ENCODE data around the gene KCNJ14.

Gene KCNJ14

GRCh38 chr19:48445606-48446481 is 9.5 kb upstream of the KCNJ14 start, which contains the start of gene GRWD1:
TSS of gene GRWD1 (plus strand) at chr19:48445983. CDS start at chr19:48446006, 23 bp downstream.
- DNase-seq: peak; percentile 95

DNA sequence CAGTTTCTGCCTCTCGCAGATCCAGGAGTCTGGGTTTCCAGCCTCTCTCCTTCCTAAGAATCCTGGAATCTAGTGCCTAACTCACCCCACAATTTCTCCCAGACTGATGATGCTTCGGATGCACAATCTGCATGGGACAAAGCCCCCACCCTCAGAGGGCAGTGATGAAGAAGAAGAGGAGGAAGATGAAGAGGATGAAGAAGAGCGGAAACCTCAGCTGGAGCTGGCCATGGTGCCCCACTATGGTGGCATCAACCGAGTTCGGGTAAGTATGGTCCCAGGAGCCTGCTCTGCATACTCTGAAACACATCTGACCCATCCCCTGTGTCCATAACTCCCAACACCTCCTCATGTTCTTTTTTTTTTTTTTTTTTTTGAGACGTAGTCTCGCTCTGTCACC is 8.8 kb upstream of the KCNJ14 start:
- DNase-seq: no peak

- DNase-seq: no peak
Observed at GRCh38 chr19:48448563-48448962, 6.8 kb upstream of the KCNJ14 start.

DNA sequence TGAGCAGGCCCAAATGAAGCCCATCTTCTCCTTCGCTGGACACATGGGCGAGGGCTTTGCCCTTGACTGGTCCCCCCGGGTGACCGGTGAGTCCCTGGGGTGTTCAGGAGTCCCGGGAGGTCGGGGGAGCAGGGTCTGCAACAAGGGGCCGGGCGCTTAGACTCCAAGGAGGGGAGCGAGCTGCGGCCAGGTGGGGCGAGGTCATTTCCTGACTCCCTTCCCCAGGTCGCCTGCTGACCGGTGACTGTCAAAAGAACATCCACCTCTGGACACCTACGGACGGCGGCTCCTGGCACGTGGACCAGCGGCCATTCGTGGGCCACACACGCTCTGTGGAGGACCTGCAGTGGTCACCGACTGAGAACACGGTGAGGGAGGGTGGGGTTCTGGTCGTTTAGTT is 4.9 kb upstream of the KCNJ14 start:
- DNase-seq: no peak

DNA sequence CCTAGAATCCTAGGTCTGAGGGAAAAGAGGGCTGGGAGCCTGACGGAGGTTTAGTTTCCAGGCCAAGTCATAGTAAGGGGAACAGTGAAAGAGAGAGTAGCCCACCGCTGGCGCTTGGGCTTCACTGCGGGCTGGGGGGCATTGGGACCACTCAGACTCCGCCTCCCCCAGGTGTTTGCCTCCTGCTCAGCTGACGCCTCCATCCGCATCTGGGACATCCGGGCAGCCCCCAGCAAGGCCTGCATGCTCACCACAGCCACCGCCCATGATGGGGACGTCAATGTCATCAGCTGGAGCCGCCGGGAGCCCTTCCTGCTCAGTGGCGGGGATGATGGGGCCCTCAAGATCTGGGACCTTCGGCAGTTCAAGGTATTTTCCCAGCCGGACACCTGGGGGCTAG is 4.5 kb upstream of the KCNJ14 start:
- no peak for DNase-seq

DNA sequence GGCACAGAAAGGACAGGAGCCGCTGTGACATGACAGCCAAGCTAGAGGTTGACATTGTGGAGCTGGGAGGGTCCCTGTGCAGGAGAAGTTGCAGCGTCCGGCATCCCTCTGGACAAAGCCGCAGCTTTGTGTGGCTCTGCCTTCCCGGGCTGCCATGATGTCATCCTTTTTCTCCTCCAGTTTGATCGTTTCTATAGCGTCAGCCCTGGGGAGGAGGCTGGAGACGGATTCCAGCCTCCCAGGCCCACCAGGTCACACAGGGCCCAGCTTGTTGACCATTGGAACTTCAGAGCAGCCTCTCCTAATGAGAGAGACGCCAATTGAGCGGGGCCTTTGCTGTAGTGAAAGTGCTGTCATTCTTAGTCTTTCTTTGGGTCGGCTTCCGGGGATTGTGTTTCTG is 3.8 kb upstream of the KCNJ14 start:
- no peak for DNase-seq

GRCh38 chr19:48452289-48453190 is 2.8 kb upstream of the KCNJ14 start:
- DNase-seq: no peak

- no peak for DNase-seq
Observed at GRCh38 chr19:48454150-48454730, 1.1 kb upstream of the KCNJ14 start.

DNA sequence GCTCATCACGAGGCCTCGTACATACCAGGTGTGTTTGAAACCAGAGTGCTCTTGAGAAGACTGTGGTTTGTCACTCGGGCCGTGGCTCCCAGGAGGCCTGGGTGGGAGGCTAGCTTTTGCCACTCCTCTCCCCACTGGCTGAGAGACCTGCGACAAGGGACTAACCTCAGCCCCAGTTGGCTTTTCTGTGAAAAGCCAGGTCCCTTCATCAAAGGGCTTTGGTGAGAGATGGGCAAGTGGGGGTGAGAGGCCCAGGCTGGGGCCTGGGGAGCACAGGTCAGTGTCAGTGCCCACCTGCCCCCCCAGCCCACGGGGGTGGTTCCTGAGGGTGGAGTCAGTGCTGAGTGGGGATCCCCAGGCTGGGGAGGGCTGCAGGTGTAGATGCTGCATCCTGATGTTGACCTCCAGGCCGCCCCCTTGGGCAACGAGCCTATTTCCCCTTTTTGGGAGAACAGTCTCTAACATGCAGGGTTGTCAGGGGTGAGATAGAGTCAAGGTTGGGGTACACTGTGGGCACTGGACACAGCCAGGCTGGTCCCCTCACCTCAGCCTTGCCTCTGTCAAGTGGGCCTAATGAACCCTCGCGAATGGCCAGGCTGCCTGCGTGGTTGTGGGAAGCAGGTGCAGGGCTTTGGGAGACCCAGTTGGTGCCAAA is 661 bp downstream of the KCNJ14 start:
- DNase-seq: no peak

- no peak for DNase-seq
Observed at GRCh38 chr19:48456864-48457263, 1.5 kb downstream of the KCNJ14 start.

DNA sequence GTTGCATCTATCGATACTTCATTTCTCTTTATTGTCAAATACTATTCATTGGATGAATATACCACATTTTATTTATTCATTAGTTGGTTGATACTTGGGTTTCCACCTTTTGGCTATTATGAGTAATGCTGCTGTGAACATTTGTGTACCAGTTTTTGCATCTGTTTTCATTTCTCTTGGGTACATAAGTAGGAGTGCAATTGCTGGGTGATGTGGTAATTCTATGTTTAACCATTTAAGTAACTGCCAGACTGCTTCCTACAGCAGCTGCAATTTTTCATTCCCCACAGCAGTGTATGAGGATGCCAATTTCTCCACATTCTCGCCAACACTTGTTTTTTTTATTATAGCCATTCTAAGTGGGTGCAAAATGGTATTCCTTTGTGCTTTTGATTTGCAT is 2.6 kb downstream of the KCNJ14 start:
- no peak for DNase-seq

DNA sequence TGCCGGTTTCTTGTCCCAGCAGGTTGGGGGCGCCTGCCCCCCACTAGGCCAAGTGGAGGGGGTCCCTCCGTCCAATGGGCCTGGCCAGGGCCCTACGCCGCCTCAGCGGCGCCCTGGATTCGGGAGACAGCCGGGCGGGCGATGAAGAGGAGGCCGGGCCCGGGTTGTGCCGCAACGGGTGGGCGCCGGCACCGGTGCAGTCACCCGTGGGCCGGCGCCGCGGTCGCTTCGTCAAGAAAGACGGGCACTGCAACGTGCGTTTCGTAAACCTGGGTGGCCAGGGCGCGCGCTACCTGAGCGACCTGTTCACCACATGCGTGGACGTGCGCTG is 6.2 kb downstream of the KCNJ14 start:
- DNase-seq: no peak

GRCh38 chr19:48461982-48462655 is 6.7 kb downstream of the KCNJ14 start:
- DNase-seq: no peak

GRCh38 chr19:48465215-48465614 is 9.8 kb downstream of the KCNJ14 start:
- no peak for DNase-seq

GRCh38 chr19:48466561-48467325 is 11.4 kb downstream of the KCNJ14 start:
- no peak for DNase-seq

- peak; percentile 99 for DNase-seq
Observed at GRCh38 chr19:48468772-48469288, 13.5 kb downstream of the KCNJ14 start.

GRCh38 chr19:48469289-48469881 is 14.0 kb downstream of the KCNJ14 start, which contains the start of gene CYTH2:
TSS of gene CYTH2 (plus strand) at chr19:48469369. CDS start at chr19:48469508, 139 bp downstream.
- peak; percentile 38 to 53 for DNase-seq

GRCh38 chr19:48469934-48470680 is 14.7 kb downstream of the KCNJ14 start:
- DNase-seq: no peak

DNA sequence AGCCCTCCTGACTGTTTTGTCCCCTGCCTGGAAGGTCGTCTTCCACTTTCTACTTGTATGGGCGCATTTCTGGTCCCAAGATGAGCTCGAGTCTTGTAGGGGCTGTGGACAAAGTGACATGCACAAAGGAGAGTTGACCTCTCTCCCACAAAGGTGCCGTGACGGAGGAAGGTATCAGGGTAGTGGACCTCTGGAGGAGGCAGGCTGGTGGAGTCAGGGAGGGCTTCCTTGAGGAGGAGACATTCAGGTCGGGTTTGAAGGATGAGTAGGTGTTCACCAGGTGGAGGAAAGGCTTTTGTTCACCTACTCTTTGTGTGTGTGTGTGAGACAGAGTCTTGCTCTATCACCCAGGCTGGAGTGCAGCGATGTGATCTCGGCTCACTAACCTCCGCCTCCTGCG is 15.5 kb downstream of the KCNJ14 start:
- no peak for DNase-seq

DNA sequence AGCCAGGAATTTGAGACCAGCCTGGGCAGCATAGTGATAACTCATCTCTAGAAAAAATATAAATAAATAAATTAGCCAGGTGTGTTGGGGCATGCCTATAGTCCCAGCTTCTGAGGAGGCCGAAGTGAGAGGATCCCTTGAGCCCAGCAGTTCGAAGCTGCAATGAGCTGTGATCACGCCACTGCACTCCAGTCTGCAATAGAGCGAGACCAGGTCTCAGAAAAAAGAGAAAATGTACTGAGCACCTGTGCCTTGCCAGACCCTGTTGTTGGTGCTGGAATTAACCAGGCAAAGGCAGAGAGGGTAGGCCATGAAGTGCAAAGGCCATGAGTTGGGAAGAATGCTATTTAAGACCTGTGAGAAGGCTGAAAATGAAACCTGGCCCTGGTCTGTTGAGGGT is 16.5 kb downstream of the KCNJ14 start:
- DNase-seq: no peak

Measured in AML-193 (cell line).